Fibroblast of lung (primary cell): ENCODE measurements around the gene PAX2.

Experiments used
- CTCF ChIP-seq, 2 donors: IDR thresholded peaks in 1 of 2; conservative IDR thresholded peaks in 1 of 2; 1 replicate in 1 of 2; 2 replicates in 1 of 2; pipeline ENCODE4 v1.5.1; 2011 to 2012; ENCODE audit warnings: low read length in 2 of 2, control low read depth in 1 of 2, inconsistent platforms in 1 of 2, low read depth in 1 of 2, mild to moderate bottlenecking in 1 of 2
- EZH2 ChIP-seq: IDR thresholded peaks from 2 replicates; pipeline ENCODE4 v1.5.1; 2012; ENCODE audit warnings: low read length, control low read depth, mild to moderate bottlenecking; ENCODE audit errors: missing control alignments

GRCh38 chr10:100739517-100740368 lies 5.6 kb upstream of the PAX2 start:
- TF ChIP-seq CTCF (conservative IDR thresholded peaks at IDR 0.05 in 1 of 2, IDR thresholded peaks at IDR 0.05 in 1 of 2; ENCODE audit: low read depth in 1 of 2, low read length in 2 of 2) (no peak), EZH2 (peak; percentile 10)
